AG09309 (cell line): ENCODE measurements around the gene RAB43.
"Not testable (repeated sequence)": the region's sequence is repeated elsewhere in the genome, so short reads cannot be mapped to it uniquely, and the experiment has no call there.

Source experiments
- DNase-seq: peaks from one replicate; pipeline ENCODE4 v3.0.0-alpha.2; 2010; ENCODE audit warnings: low read depth
- H3K4me3 ChIP-seq: 2 replicates; pipeline ENCODE4 v1.5.1; 2011; ENCODE audit warnings: mild to moderate bottlenecking, low read depth, low read length, moderate library complexity; ENCODE audit not compliant: control insufficient read depth
- TF ChIP-seq, protein P1 (sequence below): IDR thresholded peaks from 2 replicates; pipeline ENCODE4 v1.5.1; 2011; ENCODE audit warnings: mild to moderate bottlenecking, low read depth, low read length, inconsistent platforms; ENCODE audit not compliant: insufficient read depth, control insufficient read depth; ENCODE audit errors: missing control alignments

The RAB43 gene

DNA sequence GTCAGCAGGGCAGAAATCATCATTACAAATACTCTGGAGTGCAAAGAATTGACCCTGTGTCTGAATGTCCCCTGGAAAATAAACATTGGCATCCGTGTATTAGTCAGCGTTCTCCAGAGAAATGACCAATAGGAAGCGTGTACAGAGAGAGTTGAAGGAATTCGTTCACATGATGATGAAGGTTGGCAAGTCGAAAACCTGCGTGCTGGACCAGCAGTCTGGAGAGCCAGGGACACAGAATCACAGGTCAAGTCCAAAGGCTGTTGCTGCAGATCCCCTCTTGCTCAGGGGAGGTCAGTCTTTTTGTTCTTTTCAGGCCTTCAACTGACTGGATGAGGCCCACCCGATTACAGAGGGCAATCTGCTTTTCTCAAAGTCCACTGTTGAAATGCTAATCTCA is 44.4 kb downstream of the RAB43 start:
- no peak overlapping the region for H3K4me3 ChIP-seq
- DNase-seq: no peak
- TF ChIP-seq, protein P1, sequence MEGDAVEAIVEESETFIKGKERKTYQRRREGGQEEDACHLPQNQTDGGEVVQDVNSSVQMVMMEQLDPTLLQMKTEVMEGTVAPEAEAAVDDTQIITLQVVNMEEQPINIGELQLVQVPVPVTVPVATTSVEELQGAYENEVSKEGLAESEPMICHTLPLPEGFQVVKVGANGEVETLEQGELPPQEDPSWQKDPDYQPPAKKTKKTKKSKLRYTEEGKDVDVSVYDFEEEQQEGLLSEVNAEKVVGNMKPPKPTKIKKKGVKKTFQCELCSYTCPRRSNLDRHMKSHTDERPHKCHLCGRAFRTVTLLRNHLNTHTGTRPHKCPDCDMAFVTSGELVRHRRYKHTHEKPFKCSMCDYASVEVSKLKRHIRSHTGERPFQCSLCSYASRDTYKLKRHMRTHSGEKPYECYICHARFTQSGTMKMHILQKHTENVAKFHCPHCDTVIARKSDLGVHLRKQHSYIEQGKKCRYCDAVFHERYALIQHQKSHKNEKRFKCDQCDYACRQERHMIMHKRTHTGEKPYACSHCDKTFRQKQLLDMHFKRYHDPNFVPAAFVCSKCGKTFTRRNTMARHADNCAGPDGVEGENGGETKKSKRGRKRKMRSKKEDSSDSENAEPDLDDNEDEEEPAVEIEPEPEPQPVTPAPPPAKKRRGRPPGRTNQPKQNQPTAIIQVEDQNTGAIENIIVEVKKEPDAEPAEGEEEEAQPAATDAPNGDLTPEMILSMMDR: no peak

DNA sequence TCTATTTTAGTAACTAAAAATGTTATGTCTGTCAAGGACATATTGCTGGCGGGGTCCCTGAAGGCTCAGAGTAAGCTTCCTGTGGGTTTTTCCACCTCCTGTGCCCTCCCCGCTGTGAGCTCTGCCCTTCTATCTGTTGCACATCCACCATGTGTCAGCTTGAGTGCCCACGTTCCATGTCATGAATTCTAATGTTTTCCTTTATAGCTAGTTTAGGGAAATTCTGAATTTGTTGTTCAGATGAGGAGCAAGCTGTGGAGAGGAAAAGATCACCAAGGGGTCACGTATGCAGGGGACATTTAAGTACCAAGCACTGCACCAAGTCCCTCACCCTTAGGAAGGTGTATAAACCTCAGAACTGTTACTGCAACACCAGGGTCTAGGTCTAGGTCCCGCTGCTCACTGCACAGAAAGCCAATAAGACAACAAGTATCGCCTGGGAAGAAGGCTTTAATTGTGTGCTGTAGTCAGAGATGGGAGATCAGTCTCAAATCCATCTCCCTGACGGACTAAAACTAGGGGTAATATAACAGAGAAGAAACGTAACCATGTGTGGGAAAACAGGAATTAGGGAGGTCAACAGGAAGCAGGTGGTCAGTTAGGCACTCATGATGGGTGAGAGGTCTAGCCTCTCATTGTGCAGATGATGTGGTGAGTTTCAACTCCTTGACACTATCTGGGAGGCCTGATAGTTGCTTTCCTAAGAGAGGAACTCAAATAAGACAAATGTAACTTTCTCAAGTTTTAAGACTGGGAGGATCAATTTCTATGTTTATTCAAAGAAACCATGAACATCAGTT is 51.3 kb downstream of the RAB43 start:
- TF ChIP-seq, protein P1: no peak
- no peak for DNase-seq
- no peak overlapping the region for H3K4me3 ChIP-seq

DNA sequence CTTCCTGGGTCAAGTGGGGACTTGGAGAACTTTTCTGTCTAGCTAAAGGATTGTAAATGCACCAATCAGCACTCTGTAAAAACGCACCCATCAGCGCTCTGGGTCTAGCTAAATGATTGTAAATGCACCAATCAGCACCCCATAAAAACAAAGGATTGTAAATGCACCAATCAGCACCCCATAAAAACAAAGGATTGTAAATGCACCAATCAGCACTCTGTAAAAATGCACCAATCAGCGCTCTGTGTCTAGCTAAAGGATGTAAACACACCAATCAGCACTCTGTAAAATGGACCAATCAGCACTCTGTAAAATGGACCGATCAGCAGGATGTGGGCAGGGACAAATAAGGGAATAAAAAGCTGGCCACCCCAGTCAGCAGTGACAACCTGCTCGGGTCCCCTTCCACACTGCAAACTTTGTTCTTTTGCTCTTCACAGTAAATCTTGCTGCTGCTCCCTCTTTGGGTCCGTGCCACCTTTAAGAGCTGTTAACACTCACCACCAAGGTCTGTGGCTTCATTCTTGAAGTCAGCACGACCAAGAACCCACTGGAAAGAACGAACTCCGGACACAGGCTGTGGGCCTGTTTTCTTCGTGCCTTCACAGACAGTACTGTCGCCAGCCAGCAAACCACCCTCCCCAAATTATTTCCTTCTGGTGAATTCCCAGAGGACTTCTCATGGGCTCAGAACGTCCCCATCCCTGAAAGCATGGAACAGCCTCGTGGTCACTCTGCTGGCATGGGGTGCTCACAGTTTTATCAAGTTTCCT is 52.1 kb downstream of the RAB43 start:
- not testable (repeated sequence) for H3K4me3 ChIP-seq, DNase-seq

DNA sequence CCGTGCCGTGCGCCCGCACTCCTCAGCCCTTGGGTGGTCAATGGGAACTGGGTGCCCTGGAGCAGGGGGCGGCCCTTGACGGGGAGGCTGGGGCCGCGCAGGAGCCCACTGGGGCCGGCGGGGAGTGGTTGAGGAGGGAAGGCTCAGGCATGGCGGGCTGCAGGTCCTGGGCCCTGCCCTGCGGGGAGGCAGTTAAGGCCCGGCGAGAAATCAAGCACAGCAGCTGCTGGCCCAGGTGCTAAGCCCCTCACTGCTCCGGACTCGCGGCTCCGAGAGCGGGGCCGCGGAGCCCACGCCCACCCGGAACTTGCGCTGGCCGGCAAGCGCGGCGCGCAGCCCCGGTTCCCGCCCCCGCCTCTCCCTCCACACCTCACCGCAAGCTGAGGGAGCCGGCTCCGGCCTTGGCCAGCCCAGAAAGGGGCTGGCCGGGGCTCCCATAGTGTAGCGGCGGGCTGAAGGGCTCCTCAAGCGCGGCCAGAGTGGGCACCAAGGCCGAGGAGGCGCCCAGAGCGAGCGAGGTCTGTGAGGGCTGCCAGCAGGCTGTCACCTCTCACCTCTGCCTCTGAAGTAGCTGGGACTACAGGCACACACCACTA is 53.2 kb downstream of the RAB43 start:
- TF ChIP-seq, protein P1: no peak
- no peak overlapping the region for H3K4me3 ChIP-seq
- DNase-seq: no peak

DNA sequence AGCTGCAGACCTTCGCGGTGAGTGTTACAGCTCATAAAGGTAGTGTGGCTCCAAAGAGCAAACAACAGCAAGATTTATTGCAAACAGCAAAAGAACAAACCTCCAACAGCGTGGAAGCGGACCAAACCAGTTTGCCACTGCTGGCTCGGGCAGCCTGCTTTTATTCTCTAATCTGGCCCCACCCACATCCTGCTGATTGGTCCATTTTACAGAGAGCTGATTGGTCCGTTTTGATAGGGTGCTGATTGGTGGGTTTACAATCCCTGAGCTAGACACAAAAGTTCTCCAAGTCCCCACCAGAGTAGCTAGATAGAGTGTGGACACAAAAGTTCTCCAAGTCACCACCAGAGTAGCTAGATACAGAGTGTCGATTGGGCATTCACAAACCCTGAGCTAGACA is 53.9 kb downstream of the RAB43 start:
- H3K4me3 ChIP-seq, DNase-seq: not testable (repeated sequence)

DNA sequence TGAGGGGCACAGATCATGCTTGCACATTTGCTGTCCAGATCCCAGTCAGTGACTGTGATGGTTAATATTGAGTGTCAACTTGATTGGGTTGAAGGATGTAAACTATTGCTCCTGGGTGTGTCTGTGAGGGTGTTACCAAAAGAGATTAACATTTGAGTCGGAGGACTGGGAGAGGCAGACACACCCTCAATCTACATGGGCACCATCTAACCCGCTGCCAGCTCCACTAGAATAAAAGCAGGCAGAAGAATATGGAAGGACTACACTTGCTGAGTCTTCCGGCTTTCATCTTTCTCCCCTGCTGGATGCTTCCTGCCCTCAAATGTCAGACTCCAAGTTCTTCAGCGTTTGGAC is 55.9 kb downstream of the RAB43 start:
- TF ChIP-seq, protein P1: no peak
- DNase-seq: no peak
- H3K4me3 ChIP-seq: no peak overlapping the region

DNA sequence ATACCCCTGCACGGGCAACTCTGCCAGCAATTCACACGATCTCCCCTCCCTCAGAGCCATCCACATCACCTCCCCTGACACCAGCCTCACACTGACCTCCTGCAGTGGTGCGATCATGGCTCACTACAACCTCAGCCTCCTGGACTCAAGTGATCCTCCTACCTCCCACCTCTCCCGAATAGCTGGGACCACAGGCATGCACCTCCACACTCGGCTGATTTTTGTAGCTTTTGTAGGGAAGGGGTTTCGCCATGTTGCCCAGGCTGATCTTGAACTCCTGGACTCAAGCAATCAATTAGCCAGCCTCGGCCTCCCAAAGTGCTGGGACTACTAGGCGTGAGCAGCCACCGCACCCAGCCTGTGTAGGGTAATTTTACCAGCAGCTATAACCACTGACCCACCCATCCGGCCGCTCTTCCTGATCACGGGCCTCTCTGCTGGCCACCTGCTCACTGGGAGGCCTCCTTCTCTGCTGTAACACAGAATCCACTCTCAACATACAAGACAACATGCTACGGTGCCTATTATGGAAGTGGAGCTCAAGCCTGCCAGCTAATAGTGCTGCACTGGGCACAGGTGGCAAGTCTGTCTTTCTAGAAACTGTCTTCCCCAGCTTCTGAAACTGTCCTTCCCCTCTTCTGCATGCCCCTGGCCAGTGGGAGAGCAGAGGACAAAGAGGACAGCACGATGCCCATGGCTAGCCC is 56.4 kb downstream of the RAB43 start:
- DNase-seq: no peak
- H3K4me3 ChIP-seq: no peak overlapping the region
- TF ChIP-seq, protein P1: no peak
